ENCODE data around the gene RPAIN. TPM values are rescaled to one million over a fixed set of nuclear protein-coding genes. Genes with fewer than 3 reads are reported as not detected.

RPAIN gene
- total RNA-seq, 6 experiments from 2014 or later, result 11.5 to 21.4 (median 14.8) TPM

GRCh38 chr17:5379351-5380107 lies 40.5 kb upstream of the RPAIN start:
- H3K36me3 ChIP-seq, result peaks cover 0 to 91% (median 39%) of the 10 kb centered on the region in 4 donors
- ATAC-seq (peak in 1 of 4 donors; percentile 15), DNase-seq (no peak)
- intact Hi-C loops (cut with DNase I), result no loop called here
- H3K9me3 ChIP-seq, result no peaks in the 10 kb centered on the region
- no peak overlapping the region for H3K4me3 ChIP-seq
- H3K4me1 ChIP-seq, result no peaks in the 10 kb centered on the region
- TF ChIP-seq CTCF (IDR thresholded peaks at IDR 0.05), result no peak
- TF ChIP-seq POLR2A (IDR thresholded peaks at IDR 0.05), result no peak
- 89% methylated on average over 11 of the region's 11 CpGs for WGBS (ENCODE audit: insufficient coverage, low coverage, low lambda C conversion rate, missing lambda C conversion rate)
- no peaks in the 10 kb centered on the region for H3K27me3 ChIP-seq
- no peak overlapping the region for H3K27ac ChIP-seq

GRCh38 chr17:5380491-5381135 lies 39.4 kb upstream of the RPAIN start:
- Histone ChIP-seq H3K4me3 (no peak overlapping the region), H3K36me3 (peaks cover 0 to 97% (median 47%) of the 10 kb centered on the region in 4 donors), H3K27me3 (no peaks in the 10 kb centered on the region), H3K27ac (no peak overlapping the region), H3K4me1 (no peaks in the 10 kb centered on the region), H3K9me3 (no peaks in the 10 kb centered on the region)
- DNase-seq (no peak), ATAC-seq (peak; percentile 17 to 44 (median 30))
- intact Hi-C loops (cut with DNase I), result no loop called here
- 37% methylated on average over 6 of the region's 7 CpGs for WGBS (ENCODE audit: insufficient coverage, low coverage, low lambda C conversion rate, missing lambda C conversion rate)
- TF ChIP-seq CTCF (IDR thresholded peaks at IDR 0.05), result no peak
- TF ChIP-seq POLR2A (IDR thresholded peaks at IDR 0.05), result no peak

GRCh38 chr17:5381542-5381941 lies 38.4 kb upstream of the RPAIN start:
- no peak overlapping the region for H3K27ac ChIP-seq
- H3K9me3 ChIP-seq, result no peaks in the 10 kb centered on the region
- 85% methylated on average over 4 of the region's 4 CpGs for WGBS (ENCODE audit: insufficient coverage, low coverage, low lambda C conversion rate, missing lambda C conversion rate)
- no peaks in the 10 kb centered on the region for H3K27me3 ChIP-seq
- no peak overlapping the region for H3K4me3 ChIP-seq
- TF ChIP-seq CTCF (IDR thresholded peaks at IDR 0.05), result no peak
- TF ChIP-seq POLR2A (IDR thresholded peaks at IDR 0.05), result no peak
- no peaks in the 10 kb centered on the region for H3K4me1 ChIP-seq
- ATAC-seq, result peak in 2 of 4 donors; percentile 13 to 20
- peaks cover 0 to 97% (median 54%) of the 10 kb centered on the region in 4 donors for H3K36me3 ChIP-seq
- intact Hi-C loops (cut with DNase I), result no loop called here
- no peak for DNase-seq

GRCh38 chr17:5391678-5392077 lies 28.3 kb upstream of the RPAIN start:
- ATAC-seq, result no peak

More at GRCh38 chr17:5391678-5392077, 28.3 kb upstream of the RPAIN start:
- DNase-seq, result no peak
- Histone ChIP-seq H3K27ac (no peak overlapping the region), H3K4me1 (no peaks in the 10 kb centered on the region), H3K36me3 (peaks cover 24 to 72% (median 52%) of the 10 kb centered on the region in 4 donors), H3K4me3 (no peak overlapping the region), H3K27me3 (no peaks in the 10 kb centered on the region), H3K9me3 (no peaks in the 10 kb centered on the region)
- WGBS (ENCODE audit: insufficient coverage, low coverage, low lambda C conversion rate, missing lambda C conversion rate), result 83% methylated on average over 2 of the region's 5 CpGs
- TF ChIP-seq CTCF (IDR thresholded peaks at IDR 0.05) (no peak), POLR2A (IDR thresholded peaks at IDR 0.05) (no peak)
- intact Hi-C loops (cut with DNase I), result no loop called here
